A549 (cell line): ENCODE results near the gene CTNNA3. TPM values are rescaled to one million over a fixed set of nuclear protein-coding genes. Genes with fewer than 3 reads are reported as not detected.

Experiments
- ATAC-seq, 2 experiments: fragments of 200-7000 bp in 1 of 2; fragments of >200 bp in 1 of 2; cut with Nextera tagmentation in 1 of 2; cut with Tn5 transposase in 1 of 2; 3 replicates each; pipeline versions ENCODE4 v1.8.0 to v1.9.1; 2018 to 2020; ENCODE audit warnings: mild to moderate bottlenecking in 1 of 2, moderate library complexity in 1 of 2
- CTCF ChIA-PET: fragments of 300-600 bp; sonication (Branson Sonifier 250); formaldehyde crosslinking; extraction: SDS; loops from one replicate; lab custom pipeline; 2021; ENCODE audit warnings: antibody characterized with exemption, inconsistent platforms; lab: Yijun Ruan, JAX
- POLR2A ChIA-PET: fragments of 350-600 bp; formaldehyde crosslinking; extraction: SDS; loops from one replicate; lab custom pipeline; 2021; ENCODE audit warnings: antibody characterized with exemption, inconsistent platforms; lab: Yijun Ruan, JAX
- DNase-seq, 2 experiments: peaks; one replicate each; pipeline versions ENCODE4 v3.0.0 to v3.0.0-alpha.2; 2011 to 2016; ENCODE audit warnings: low read depth in 1 of 2, low spot score in 1 of 2
- FAIRE-seq: peaks from 2 replicates; lab custom pipeline; 2011; peaks lifted over from hg19 to GRCh38; lab: Jason Lieb, UNC
- H3K27ac ChIP-seq, 2 experiments: fragments of >200 bp; sonication (Bioruptor Twin); formaldehyde crosslinking; 3 replicates each; pipeline ENCODE4 v1.5.1; 2016 to 2017
- H3K4me1 ChIP-seq: fragments of >200 bp; sonication (Bioruptor Twin); formaldehyde crosslinking; 3 replicates; pipeline ENCODE4 v1.6.1; 2016
- H3K4me2 ChIP-seq: fragments of >200 bp; sonication (Bioruptor Twin); formaldehyde crosslinking; 3 replicates; pipeline ENCODE4 v1.6.1; 2016
- H3K4me3 ChIP-seq: fragments of >200 bp; sonication (Bioruptor Twin); formaldehyde crosslinking; 3 replicates; pipeline ENCODE4 v1.5.1; 2016
- H3K9me3 ChIP-seq: fragments of >200 bp; sonication (Bioruptor Twin); formaldehyde crosslinking; 3 replicates; pipeline ENCODE4 v1.6.1; 2016
- BHLHE40 ChIP-seq: IDR thresholded peaks from 2 replicates; pipeline ENCODE4 v1.6.1; 2012; ENCODE audit warnings: low read depth, low read length, inconsistent platforms
- CBX2 ChIP-seq: fragments of 200-600 bp; sonication (generic); IDR thresholded peaks from 2 replicates; pipeline ENCODE4 v1.6.1; 2016; ENCODE audit warnings: low read depth, mild to moderate bottlenecking, borderline replicate concordance
- CHD4 ChIP-seq: fragments of 200-600 bp; sonication (generic); IDR thresholded peaks from 2 replicates; pipeline ENCODE4 v1.6.1; 2016; ENCODE audit warnings: antibody characterized with exemption, mild to moderate bottlenecking, borderline replicate concordance
- EHMT2 ChIP-seq: fragments of 200-600 bp; sonication (generic); IDR thresholded peaks from 2 replicates; pipeline ENCODE4 v1.6.1; 2016; ENCODE audit warnings: antibody characterized with exemption, low read depth, mild to moderate bottlenecking, moderate library complexity
- FOSB ChIP-seq: fragments of 250-450 bp; sonication (Bioruptor Pico); IDR thresholded peaks from 2 replicates; pipeline ENCODE4 v1.5.0; 2020; ENCODE audit warnings: mild to moderate bottlenecking, moderate library complexity
- FOSL2 ChIP-seq, 2 experiments: fragments of 450-650 bp in 1 of 2; fragments of >200 bp in 1 of 2; sonication (Bioruptor Twin) in 1 of 2; formaldehyde crosslinking; IDR thresholded peaks; 2 replicates each; pipeline versions ENCODE4 v1.5.0 to v1.6.1; 2016 to 2020; ENCODE audit warnings: mild to moderate bottlenecking in 1 of 2, moderate library complexity in 1 of 2
- FOXS1 ChIP-seq: fragments of 250-450 bp; sonication (Bioruptor Pico); IDR thresholded peaks from 2 replicates; pipeline ENCODE4 v1.5.0; 2020; ENCODE audit warnings: mild to moderate bottlenecking, moderate library complexity
- GATA3 ChIP-seq: IDR thresholded peaks from 2 replicates; pipeline ENCODE4 v1.6.1; 2012; ENCODE audit warnings: borderline replicate concordance
- HDAC2 ChIP-seq: fragments of 200-600 bp; sonication (generic); IDR thresholded peaks from 2 replicates; pipeline ENCODE4 v1.6.1; 2016
- HOXA7 ChIP-seq: fragments of 250-450 bp; sonication (Bioruptor Pico); IDR thresholded peaks from 2 replicates; pipeline ENCODE4 v1.5.0; 2020; ENCODE audit warnings: mild to moderate bottlenecking, moderate library complexity
- JUN ChIP-seq, 2 experiments: fragments of >200 bp; sonication (Bioruptor Twin); formaldehyde crosslinking; IDR thresholded peaks; 2 replicates in 1 of 2; 3 replicates in 1 of 2; pipeline ENCODE4 v1.6.1; 2016 to 2017
- JUNB ChIP-seq: fragments of >200 bp; sonication (Bioruptor Twin); formaldehyde crosslinking; IDR thresholded peaks from 2 replicates; pipeline ENCODE4 v1.6.1; 2016
- KDM5A ChIP-seq: fragments of 200-600 bp; sonication (generic); IDR thresholded peaks from 2 replicates; pipeline ENCODE4 v1.6.1; 2016; ENCODE audit warnings: antibody characterized with exemption, mild to moderate bottlenecking
- MAFK ChIP-seq: fragments of 450-650 bp; IDR thresholded peaks from 2 replicates; pipeline ENCODE4 v1.6.1; 2014; ENCODE audit not compliant: partially characterized antibody
- NFE2L2 ChIP-seq: fragments of 150-350 bp; conservative IDR thresholded peaks from 2 replicates; pipeline ENCODE4 v1.6.1; 2014; ENCODE audit warnings: low read length
- POLR2AphosphoS2 ChIP-seq: conservative IDR thresholded peaks from 2 replicates; pipeline ENCODE4 v1.6.1; 2012; ENCODE audit warnings: low read length, improper control_type of control experiment, inconsistent platforms
- RCOR1 ChIP-seq: fragments of 150-350 bp; IDR thresholded peaks from 2 replicates; pipeline ENCODE4 v1.6.1; 2014; ENCODE audit warnings: antibody characterized with exemption, low read length, low read depth
- SMC3 ChIP-seq: fragments of >200 bp; sonication (Bioruptor Twin); formaldehyde crosslinking; IDR thresholded peaks from 3 replicates; pipeline ENCODE4 v1.6.1; 2018; ENCODE audit warnings: inconsistent platforms
- TP53 ChIP-seq: fragments of 250-450 bp; sonication (Bioruptor Pico); IDR thresholded peaks from 2 replicates; pipeline ENCODE4 v1.5.0; 2021; ENCODE audit warnings: mild to moderate bottlenecking, moderate library complexity
- ZC3H11A ChIP-seq: fragments of 450-650 bp; IDR thresholded peaks from 2 replicates; pipeline ENCODE4 v1.6.1; 2014; ENCODE audit warnings: antibody characterized with exemption, mild to moderate bottlenecking
- ZFP36 ChIP-seq: fragments of 450-650 bp; IDR thresholded peaks from 2 replicates; pipeline ENCODE4 v1.6.1; 2014; ENCODE audit warnings: borderline replicate concordance; ENCODE audit not compliant: partially characterized antibody
- WGBS: methylation state at CpG from one replicate; pipeline ENCODE4 v1.1.6; 2017; ENCODE audit errors: missing lambda C conversion rate; 5-methylcytosine and 5-hydroxymethylcytosine counted together
- polyA plus RNA-seq, 4 experiments: library from polyadenylated mRNA; depleted of rRNA in 3 of 4; stranded (reverse); fragments of >200 nt; fragmentation: RNase III in 1 of 4; extraction: RNeasy Plus Mini Kit Qiagen cat#74134 plus additional on column Dnase treatment in 1 of 4; gene quantifications; 2 replicates in 3 of 4; 3 replicates in 1 of 4; pipeline ENCODE4 v1.2.3, GENCODE V29; 2011 to 2017
- TF ChIP-seq, protein P1 (sequence below): fragments of 150-350 bp; IDR thresholded peaks from 2 replicates; pipeline ENCODE4 v1.6.1; 2014; ENCODE audit warnings: low read depth, mild to moderate bottlenecking, low read length
- TF ChIP-seq, protein P2 (sequence below): fragments of >200 bp; sonication (Bioruptor Twin); formaldehyde crosslinking; IDR thresholded peaks from 3 replicates; pipeline ENCODE4 v1.6.1; 2016
- TF ChIP-seq, protein P3 (sequence below): fragments of 250-450 bp; sonication (Bioruptor Pico); IDR thresholded peaks from 2 replicates; pipeline ENCODE4 v1.5.0; 2020; ENCODE audit warnings: low read depth, mild to moderate bottlenecking, moderate library complexity
- TF ChIP-seq, protein P4 (sequence below): fragments of >200 bp; sonication (Bioruptor Twin); formaldehyde crosslinking; IDR thresholded peaks from 2 replicates; pipeline ENCODE4 v1.6.1; 2016

The CTNNA3 gene
- polyA plus RNA-seq, 2 of the 4 experiments (the other 2 are of a cell fraction), result not detected

DNA sequence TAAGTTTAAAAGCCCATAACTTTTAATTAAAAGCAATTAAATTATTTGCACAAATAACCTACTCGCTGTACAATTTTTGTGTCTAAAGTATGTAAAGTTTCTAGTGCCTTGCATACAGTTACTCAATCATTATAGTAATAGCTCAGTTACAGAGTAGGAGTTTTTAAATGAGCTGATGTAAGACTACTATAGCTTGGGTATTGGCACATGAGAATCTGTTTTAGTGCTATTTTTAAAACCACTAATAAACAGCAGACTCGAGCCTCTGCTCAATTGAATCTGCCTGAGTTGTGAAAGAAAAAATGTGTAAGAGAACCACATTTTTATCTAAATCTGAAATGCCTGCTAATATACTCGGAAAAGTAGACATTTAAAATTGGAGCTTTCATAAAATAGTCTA lies 31.1 kb downstream of the CTNNA3 start:
- FAIRE-seq, result no peak
- Histone ChIP-seq H3K4me1 (peaks cover 19% of the 10 kb centered on the region; the same call in 2 of the 3 replicates), H3K27ac (no peak overlapping the region), H3K9me3 (no peaks in the 10 kb centered on the region), H3K4me2 (no peak overlapping the region), H3K4me3 (no peak overlapping the region)
- ATAC-seq, result no peak
- ChIA-PET POLR2A (no interaction called here), CTCF (interaction anchor here (1.5 to 3.2 kb wide), 3 partner anchors 33 to 115 kb away, joined by 3 to 44 read pairs (median 6); no protein-coding TSS in a partner anchor)
- 57% methylated on average over 3 of the region's 3 CpGs for WGBS
- DNase-seq, result no peak
- no peak for TF ChIP-seq HOXA7 (CRISPR knock-in tag)
- no peak for TF ChIP-seq ZFP36

DNA sequence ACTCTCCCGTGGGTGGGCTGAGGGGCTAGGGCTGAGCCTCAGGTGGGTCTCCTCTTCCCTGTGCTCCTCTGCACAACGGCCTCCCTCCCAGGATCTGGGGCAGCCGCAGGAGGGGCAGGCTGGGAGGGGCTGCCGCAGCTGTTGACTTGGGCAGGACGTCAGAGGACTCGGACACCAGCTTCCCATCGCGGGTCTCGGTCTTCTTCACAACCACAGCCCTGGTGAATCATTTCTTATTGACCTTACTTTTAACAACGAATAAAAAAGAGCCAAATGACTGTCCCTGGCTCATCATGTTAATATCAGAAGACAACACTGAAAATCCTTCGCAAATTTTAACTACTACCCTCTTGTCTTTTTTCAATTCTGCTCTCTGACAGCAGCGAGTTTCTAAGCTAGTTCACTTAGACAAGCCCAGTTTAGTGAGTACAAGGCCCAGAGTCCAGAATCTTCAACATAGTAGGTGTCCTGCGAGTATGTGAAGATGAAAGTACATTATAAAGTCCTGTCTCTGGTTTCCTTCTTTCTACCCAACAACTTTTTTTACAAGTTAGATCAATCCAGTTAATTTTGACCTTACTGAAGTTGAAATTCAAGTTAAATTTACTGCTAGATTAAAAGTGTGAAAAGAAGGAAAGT lies 32.4 kb downstream of the CTNNA3 start:
- H3K4me2 ChIP-seq, result no peak overlapping the region
- CTCF ChIA-PET, result interaction anchor here (0.6 to 2.0 kb wide), 4 partner anchors 11 to 207 kb away, joined by 3 to 15 read pairs (median 4); no protein-coding TSS in a partner anchor
- H3K27ac ChIP-seq, result no peak overlapping the region
- DNase-seq, result no peak
- H3K9me3 ChIP-seq, result no peaks in the 10 kb centered on the region
- POLR2A ChIA-PET, result no interaction called here
- 67% methylated on average over 13 of the region's 13 CpGs for WGBS
- TF ChIP-seq, protein P1, sequence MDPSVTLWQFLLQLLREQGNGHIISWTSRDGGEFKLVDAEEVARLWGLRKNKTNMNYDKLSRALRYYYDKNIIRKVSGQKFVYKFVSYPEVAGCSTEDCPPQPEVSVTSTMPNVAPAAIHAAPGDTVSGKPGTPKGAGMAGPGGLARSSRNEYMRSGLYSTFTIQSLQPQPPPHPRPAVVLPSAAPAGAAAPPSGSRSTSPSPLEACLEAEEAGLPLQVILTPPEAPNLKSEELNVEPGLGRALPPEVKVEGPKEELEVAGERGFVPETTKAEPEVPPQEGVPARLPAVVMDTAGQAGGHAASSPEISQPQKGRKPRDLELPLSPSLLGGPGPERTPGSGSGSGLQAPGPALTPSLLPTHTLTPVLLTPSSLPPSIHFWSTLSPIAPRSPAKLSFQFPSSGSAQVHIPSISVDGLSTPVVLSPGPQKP, result no peak
- TF ChIP-seq FOSB (CRISPR knock-in tag), result no peak
- no peak for TF ChIP-seq GATA3
- TF ChIP-seq, all 56 proteins: peak for 0
- no peak overlapping the region for H3K4me3 ChIP-seq
- ATAC-seq (no peak), FAIRE-seq (no peak)
- H3K4me1 ChIP-seq, result peaks cover 19% of the 10 kb centered on the region; the same call in 2 of the 3 replicates

DNA sequence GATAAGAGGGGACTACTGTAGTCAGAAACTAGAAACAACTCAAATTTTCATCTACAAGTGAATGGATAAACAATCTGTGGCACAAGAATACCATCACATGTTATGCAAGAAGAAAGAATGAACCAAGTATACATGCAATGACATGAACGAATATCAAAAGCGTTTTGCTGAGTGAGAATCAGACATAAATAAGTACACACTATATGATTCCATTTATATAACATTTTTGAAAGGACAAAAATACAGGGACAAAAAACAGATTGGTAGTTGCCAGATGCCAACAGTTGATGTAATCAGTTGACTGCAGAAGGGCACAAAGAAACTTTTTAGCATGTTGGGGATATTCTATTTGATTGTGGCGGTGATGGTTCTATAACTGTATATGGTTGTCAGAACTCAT lies 33.6 kb downstream of the CTNNA3 start:
- Histone ChIP-seq H3K27ac (no peak overlapping the region), H3K4me3 (no peak overlapping the region), H3K4me2 (no peak overlapping the region), H3K4me1 (peaks cover 19% of the 10 kb centered on the region; the same call in 2 of the 3 replicates), H3K9me3 (no peaks in the 10 kb centered on the region)
- 84% methylated on average over 3 of the region's 3 CpGs for WGBS
- POLR2A ChIA-PET, result no interaction called here
- ATAC-seq, result no peak
- TF ChIP-seq SMC3 (no peak), BHLHE40 (no peak), HDAC2 (no peak)
- DNase-seq, result no peak
- FAIRE-seq, result no peak
- CTCF ChIA-PET, result interaction anchor here (0.8 to 2.0 kb wide), 3 partner anchors 35 to 117 kb away, joined by 4 to 15 read pairs (median 4); no protein-coding TSS in a partner anchor

DNA sequence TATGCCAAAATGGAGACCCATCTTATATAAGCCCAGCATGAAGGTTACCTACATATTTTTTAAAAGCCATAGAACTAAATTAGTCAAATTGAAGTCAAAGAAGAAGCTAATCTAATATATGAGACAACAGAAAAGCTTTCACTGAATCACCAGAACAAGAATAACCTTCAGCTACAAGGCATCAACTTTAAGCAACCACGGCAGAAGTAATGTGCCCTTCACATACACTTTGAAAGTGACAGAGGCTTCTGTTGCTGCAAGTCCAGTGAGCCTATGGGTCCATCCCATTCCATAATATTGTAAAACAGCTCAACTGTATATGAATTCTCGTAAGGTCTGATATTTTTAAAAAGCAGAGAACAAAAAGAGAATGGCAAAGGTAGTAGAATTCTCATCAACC lies 36.5 kb downstream of the CTNNA3 start:
- ATAC-seq (no peak), DNase-seq (no peak), FAIRE-seq (no peak)
- no peak for TF ChIP-seq KDM5A
- TF ChIP-seq MAFK, result no peak
- TF ChIP-seq RCOR1, result no peak
- TF ChIP-seq, protein P2, sequence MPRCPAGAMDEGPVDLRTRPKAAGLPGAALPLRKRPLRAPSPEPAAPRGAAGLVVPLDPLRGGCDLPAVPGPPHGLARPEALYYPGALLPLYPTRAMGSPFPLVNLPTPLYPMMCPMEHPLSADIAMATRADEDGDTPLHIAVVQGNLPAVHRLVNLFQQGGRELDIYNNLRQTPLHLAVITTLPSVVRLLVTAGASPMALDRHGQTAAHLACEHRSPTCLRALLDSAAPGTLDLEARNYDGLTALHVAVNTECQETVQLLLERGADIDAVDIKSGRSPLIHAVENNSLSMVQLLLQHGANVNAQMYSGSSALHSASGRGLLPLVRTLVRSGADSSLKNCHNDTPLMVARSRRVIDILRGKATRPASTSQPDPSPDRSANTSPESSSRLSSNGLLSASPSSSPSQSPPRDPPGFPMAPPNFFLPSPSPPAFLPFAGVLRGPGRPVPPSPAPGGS, result no peak
- no peak for TF ChIP-seq JUNB
- TF ChIP-seq CHD4, result no peak
- no peak for TF ChIP-seq JUN (IDR thresholded peaks at IDR 0.05)
- no peak for TF ChIP-seq POLR2AphosphoS2
- TF ChIP-seq FOXS1 (CRISPR knock-in tag), result no peak
- no peak for TF ChIP-seq ZC3H11A
- no peak for TF ChIP-seq CBX2
- no peak for TF ChIP-seq GATA3
- no peak for TF ChIP-seq FOSL2 (IDR thresholded peaks at IDR 0.05)
- TF ChIP-seq FOSL2 (CRISPR knock-in tag; IDR thresholded peaks at IDR 0.05), result no peak
- TF ChIP-seq, protein P3, sequence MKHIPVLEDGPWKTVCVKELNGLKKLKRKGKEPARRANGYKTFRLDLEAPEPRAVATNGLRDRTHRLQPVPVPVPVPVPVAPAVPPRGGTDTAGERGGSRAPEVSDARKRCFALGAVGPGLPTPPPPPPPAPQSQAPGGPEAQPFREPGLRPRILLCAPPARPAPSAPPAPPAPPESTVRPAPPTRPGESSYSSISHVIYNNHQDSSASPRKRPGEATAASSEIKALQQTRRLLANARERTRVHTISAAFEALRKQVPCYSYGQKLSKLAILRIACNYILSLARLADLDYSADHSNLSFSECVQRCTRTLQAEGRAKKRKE, result no peak
- no peak for TF ChIP-seq NFE2L2
- no peak for TF ChIP-seq EHMT2
- TF ChIP-seq, protein P4, sequence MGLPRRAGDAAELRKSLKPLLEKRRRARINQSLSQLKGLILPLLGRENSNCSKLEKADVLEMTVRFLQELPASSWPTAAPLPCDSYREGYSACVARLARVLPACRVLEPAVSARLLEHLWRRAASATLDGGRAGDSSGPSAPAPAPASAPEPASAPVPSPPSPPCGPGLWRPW, result no peak
- TF ChIP-seq SMC3, result no peak
- no peak for TF ChIP-seq TP53
- Histone ChIP-seq H3K9me3 (no peaks in the 10 kb centered on the region), H3K4me2 (no peak overlapping the region), H3K4me3 (no peak overlapping the region), H3K4me1 (no peaks in the 10 kb centered on the region), H3K27ac (no peak overlapping the region)
- ChIA-PET POLR2A (no interaction called here), CTCF (no interaction called here)
- WGBS, result 22% methylated on average over 2 of the region's 2 CpGs
